DMS153 (cell line): ENCODE results near the gene FAM241A.
"Not testable (repeated sequence)": the region's sequence is repeated elsewhere in the genome, so short reads cannot be mapped to it uniquely, and the experiment has no call there.

Experiments
- DNase-seq: peaks from one replicate; lab custom pipeline; 2025; lab: John Stamatoyannopoulos, UW

FAM241A gene

DNA sequence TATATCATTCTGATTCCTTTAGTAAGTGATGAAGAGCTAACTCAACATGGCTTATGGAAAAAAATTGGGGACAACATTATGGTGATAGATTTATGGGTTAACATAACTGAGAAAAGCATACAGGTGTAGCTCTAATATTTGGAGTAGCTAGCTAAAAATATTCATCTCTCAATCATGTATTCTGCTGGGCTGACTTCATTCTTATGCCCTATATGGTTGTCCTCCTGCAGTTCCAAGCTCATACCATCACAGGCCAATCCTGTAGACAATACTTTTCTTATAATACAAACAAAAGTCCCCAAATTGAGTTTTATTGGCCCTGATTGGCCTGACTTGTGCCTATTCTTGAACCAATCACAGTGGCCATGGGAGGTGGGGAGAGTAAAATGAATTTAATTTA lies 6.7 kb upstream of the FAM241A start:
- no peak for DNase-seq

DNA sequence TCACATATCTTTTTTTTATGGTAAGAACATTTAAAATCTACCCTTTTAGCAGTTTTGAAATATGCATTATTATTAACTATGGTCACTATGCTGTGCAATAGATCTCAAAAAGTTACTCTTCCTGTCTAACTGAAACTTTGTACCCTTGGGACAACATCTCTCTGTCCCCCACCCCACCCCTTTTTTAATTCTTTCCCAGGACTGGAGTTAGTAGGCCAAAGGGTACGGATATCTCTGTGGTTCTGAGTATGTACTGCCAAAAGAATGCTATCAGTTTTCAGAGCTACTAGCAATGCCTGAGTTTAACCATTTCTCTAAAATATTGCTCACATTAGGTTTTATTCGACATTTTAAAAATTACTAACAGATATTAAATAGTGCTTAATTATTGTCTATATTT lies 4.7 kb upstream of the FAM241A start:
- no peak for DNase-seq

DNA sequence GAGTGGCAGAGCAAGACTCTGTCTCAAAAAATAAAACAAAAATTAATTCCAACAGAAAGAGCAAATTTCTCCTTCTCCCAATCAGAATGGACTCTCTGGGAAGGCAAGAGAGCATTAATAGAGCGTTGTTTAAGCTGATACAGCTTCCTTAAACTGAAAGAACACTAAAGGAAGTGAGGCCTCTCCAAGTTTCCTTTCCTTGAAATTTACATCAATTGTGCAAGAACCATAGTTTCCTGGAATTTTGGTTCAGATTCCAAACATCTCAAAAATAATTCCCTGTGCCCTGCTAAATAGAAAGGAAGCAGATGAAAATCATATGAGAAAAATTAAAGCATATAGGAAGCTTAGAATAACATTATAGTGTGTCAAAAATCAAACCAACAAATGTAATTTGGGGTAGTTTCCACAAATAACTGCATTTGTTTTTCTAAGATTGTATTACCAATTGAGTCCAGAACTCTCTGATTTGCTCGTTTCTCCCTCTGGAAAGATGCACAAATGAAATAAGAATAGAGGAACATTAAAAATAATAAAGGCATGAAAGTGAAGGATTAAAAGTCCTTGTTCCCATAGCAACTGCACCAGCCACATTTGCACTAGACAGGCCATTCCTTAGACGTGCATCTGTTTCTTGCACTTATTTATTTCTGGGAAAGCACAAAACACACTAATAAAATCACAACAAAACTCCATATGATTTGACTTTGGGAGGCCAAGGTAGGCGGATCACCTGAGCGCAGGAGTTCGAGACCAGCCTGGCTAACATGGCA lies 3.7 kb upstream of the FAM241A start:
- no peak for DNase-seq

DNA sequence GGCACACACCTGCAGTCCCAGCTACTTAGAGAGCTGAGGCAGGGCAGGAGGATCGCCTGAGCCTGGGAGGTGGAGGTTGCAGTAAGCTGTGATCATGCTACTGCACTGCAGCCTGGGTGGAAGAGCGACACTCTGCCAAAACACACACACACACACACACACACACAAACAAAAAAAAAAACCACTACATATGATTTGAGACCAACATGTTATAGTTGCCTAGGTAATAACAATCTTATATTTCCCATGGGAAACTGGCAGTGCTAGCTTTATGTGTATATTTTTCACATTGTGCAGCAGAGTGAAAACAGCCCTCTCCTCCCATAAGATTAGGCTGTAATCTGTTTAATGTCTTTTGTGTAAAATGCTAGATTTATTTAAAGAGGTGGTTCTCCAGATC lies 3.1 kb upstream of the FAM241A start:
- no peak for DNase-seq

DNA sequence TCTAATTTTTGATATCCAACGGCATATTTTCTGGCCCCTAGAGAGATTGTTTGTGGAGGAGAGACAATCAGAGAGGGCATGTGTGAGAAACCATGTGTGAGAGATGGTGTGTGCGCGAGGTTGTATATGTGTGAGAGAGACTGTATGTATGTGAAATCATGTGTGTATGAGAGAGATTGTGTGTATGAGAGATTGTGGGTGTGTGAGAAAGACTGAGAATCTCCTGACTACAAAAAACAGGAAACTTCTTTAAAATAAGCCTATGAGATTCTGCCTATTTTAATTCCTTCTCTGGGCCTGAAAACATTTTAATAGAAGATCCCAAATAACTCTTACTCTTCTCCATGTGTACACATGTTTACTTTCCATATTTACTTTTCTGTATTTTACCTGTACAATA lies 1.5 kb upstream of the FAM241A start:
- no peak for DNase-seq

DNA sequence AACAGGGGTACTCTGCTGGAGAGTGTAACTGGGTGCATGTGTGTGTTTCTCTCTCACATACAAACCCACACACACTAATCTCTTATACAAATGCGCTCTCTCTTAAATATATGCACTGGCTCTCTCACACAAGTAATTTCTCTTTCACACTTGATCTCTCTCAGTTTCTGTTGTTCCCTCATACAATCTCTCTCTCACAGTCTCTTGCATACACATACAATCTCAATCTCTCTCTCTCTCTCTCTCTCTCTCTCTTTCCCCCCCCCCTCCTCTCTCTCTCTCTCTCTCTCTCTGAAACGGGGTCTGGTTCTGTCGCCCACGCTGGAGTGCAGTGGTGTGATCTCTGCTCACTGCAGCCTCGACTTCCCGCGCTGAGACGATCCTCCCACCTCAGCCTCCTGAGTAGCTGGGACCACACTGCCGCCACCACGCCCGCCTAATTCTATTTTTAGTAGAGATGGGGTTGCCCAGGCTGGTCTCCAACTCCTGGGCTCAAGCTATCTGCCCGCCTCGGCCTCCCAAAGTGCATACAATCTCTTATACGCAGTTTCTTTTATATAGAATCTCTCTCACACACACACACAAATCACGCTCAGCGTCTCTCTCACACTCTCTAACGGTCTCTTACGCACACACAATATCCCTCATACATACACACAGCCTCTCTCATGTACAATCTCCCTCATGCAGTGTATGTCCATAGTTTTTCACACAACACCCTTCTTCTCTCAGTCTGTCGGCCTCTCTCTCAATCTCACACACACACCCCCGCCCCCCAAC lies 518 bp upstream of the FAM241A start:
- no peak for DNase-seq

DNA sequence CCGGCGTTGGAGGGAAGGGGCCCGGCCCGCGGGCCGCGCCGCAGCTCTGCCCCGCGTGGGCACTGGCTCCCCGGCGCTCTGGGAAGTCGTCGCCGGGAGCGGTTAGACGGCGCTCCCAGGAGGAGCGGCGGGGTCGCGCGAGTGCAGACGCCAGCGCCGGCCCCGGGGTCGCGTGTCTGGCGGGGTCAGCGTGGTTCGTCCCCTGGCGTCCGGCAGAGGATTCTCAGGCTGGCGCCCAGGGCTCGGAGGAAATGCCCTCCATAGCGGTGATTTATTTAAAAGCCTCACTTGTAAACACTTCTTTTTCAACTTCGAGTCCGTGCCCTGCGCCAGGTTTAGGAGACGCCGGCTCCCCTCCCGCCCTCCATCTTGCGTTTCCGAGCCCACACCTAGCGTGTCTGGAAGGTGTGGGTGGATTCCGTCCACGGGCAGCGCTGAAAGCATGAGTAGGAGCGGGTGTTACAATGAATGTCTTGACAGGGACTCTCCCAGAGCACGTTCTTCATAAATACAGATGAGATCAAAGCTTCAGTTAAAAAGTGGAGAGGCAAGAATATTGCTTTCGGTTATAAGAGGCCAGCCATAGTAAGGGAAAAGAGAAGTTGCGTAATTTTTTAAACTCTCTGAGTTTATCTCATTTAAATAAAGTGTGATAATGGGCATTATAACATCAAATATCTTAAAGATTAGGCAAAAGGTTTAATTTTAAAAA lies 692 bp downstream of the FAM241A start:
- DNase-seq: no peak

DNA sequence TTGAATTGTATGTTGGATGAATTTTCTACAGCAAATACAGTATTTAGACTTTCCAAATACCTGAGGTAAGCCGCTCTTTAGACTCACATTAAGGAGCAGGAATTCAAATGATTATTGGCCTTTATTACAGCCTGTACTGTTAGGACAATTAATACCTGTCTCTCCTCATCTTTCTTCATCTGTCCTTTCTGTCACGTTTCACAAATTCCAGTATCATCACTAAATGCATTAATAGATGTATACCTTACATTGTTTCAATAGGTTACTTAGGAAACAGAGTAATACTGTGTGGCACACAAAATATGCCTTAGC lies 1.2 kb downstream of the FAM241A start:
- no peak for DNase-seq

DNA sequence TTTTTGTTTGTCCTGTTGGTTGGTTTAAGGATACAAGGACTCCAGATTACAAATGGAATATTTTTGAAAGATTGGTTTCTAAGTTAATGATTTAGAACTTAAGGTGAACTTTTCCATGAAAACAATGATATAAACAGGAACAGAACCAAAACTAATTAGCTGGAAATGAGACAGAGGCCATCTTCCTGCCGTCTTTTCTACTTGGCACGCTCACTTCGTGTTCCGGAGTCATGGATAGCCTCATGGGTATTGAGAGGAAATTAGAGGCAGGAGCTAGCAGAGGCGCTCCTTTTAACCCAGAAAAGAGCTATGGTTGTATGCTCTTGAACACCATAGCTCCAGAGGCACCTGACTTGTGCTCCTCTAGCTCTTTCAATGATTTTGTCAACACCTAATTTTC lies 2.4 kb downstream of the FAM241A start:
- DNase-seq: no peak

DNA sequence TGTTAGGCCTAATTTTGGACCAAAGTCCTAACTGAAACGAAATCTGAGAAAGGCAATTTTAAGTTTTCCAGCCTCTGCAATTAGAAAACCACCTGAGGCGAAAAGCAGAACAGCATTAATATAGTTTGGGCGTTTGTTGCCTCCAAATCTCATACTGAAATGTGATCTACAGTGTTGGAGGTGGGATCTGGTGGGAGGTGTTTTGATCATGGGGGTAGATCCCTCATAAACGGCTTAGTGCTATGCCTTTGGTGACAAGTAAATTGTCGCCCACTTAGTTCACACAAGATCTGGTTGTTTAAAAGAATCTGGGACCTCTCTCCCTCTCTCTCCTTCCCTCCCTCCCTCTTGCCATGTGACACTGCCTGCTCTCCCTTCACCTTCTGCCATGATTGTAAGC lies 5.7 kb downstream of the FAM241A start:
- no peak for DNase-seq

DNA sequence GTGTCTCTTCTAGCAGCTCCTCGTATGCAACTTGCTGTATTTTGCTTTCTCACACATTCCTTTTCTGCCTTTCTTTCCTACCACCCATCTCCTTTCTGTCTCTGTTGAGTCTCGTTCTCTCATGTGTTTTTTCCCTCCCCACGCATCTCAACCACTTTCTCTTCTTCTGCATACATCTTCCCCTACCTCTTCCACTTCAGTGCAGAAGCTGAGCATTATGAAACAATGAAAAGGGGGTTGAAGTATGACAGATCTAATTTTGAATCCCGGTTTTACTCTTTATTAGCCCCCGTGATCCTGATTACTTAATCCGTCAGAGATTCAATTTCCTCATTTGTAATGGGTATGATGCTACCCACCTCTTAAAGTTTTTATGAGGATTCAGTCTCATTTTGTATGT lies 7.3 kb downstream of the FAM241A start:
- DNase-seq: no peak

DNA sequence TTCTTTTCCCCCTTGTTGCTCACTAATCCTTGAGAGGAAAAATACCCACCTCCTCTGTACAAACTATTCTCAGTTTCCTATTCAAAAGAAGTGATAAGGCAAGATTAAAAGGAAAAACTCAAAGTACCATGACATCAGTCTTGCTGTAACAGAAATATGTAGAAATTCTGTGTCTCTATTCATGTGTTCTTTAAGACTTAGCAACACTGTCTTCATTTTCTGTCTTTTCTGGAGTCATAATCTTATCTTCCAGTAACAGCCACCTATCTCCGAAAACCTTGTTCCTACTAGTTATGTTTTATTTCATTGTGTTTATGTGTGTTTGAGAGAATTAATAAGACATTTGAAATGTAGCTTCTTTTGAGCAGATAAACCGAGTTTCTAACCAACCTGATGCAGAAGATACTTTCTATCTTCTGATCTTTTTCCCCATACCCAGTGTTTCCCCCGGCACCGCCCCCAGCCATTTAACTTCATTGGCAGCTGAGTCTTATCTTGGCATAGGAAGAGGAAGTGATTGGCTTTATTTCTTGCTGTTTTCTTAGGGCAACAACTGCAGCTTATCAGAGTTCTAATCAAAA lies 8.0 kb downstream of the FAM241A start:
- no peak for DNase-seq

DNA sequence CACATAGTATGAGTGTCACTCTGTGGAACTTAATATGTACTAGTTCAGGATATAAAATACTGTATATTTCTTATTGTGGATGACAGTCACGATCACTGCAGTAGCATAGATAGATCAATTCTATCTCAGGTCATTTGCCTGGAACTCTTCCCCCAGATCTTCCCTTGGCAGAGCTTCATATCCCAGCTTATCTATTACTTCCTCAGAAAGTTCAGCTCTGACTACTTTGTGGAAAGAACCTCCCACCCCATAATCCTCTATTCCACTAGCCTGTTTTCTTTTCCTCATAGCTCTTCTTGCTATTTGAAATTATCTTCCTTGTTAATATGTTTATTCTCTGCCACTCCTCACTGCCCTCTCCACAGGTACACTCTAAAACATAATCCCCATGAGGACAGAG lies 10.9 kb downstream of the FAM241A start:
- DNase-seq: no peak

DNA sequence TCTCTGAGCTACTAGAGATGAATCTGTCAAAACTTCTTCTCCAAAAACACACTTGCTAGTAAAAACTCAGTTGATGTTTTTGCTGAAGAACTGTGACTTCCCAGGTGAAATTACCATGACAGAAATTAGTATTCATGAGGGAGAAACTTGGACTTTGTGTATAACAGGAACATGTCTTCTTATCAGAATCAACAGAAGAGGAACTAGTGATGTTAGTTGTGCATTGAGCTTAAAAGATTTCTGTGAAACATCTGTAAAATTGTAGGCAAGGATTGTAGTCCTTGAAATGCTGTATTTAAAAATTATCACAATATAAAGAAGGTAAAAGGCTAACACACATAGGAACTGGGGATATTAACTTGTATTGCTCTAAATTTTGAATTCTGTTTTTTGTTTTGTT lies 11.3 kb downstream of the FAM241A start:
- DNase-seq: no peak

DNA sequence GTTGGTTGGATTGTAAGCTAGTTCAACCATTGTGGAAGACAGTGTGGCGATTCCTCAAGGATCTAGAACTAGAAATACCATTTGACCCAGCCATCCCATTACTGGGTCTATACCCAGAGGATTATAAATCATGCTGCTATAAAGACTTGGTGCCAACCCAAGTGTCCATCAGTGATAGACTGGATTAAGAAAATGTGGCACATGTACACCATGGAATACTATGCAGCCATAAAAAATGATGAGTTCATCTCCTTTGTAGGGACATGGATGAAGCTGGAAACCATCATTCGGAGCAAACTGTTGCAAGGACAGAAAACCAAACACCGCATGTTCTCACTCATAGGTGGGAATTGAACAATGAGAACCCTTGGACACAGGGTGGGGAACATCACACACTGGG lies 18.5 kb downstream of the FAM241A start:
- DNase-seq: not testable (repeated sequence)

DNA sequence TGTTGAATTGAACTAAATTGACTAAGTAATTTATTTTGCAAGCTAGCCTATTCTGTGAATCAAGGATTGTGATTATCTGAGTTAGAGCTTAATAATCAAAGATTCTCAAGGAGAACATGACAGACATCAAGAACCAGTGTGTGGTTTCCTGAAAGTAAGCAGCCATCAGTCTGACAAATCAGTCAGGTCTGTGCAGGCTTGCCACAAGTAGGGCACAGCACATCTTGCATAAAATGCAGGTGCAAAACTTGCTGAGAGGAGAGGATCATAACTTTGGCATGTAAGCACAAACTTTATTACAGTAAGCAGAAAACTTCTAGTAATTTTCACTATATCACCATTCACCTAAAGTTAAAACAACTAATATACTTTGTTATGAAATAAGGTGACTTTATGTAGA lies 22.5 kb downstream of the FAM241A start:
- no peak for DNase-seq

DNA sequence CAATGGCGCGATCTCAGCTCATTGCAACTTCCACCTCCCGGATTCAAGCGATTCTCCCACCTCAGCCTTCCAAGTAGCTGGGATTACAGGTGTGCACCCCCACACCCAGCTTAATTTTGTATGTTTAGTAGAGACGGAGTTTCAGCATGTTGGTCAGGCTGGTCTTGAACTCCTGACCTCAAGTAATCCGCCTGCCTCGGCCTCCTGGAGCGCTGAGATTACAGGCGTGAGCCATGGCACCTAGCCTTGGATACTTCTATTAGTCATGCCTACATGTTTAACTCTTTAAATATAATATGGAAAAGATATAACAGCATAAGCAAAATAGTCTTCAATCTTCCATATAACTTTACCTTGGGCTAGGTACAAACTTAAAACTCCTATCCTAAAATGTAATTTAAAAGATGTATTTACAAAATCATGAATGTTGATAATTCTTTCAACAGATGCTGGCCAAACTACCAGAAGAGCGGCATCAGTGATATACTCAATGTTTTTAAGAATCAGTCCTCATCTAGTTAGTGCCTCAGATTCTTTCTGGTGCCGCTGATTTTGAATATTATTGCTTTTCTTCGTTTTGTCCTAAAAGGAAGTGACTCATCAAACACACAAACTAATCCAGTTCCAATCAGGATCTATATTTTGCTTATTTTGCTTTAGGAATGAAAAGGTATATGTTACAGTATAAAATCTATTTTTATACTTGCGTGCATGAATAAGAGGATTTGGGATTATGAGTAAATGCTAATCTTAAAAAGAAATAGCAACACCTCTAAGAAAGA lies 23.7 kb downstream of the FAM241A start:
- DNase-seq: no peak

DNA sequence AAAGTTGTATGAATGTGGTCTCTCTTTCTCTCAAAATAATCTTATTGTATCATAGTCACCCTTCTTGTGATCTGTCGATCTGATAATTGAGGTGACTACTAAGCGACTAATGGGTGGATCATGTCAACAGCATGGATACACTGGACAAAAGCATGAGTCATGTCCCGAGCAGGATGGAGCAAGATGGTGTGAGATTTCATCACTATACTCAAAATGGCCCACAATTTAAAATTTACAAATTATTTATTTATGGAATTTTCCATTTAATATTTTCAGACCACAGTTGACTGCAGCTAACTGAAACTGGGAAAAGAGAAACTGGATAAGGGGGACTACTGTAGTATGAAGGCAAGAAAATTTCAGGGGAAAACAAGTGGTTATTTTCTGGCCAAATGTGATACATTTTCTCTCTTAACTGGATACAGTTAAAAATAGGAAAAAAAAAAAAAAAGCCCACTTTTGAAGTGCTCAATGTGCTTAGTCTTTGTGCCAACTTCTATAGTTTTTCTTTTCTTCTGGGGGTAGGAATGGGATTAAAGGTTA lies 25.3 kb downstream of the FAM241A start:
- no peak for DNase-seq

DNA sequence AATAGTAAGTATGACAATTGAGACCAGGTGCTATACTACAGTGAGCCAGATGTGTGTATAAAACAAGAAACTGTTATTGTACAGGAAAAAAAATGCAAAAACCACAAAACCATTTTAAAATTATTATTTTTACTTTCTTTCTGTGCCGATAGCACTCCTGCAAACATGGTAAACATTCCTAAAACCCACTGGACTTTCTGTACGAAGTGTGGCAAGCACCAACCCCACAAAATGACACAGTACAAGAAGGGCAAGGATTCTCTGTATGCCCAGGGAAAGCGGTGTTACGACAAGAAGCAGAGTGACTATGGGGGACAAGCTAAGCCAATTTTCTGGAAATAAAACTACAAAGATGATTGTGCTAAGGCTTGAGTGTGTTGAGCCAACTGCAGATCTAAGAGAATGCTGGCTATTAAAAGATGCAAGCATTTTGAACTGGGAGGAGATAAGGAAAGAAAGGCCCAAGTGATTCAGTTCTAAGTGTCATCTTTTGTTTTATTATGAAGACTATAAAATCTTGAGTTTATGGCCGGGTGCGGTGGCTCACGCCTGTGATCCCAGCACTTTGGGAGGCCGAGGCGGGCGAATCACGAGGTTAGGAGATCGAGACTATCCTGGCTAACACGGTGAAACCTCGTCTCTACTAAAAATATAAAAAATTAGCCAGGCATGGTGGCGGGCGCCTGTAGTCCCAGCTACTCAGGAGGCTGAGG lies 26.0 kb downstream of the FAM241A start:
- DNase-seq: not testable (repeated sequence)

DNA sequence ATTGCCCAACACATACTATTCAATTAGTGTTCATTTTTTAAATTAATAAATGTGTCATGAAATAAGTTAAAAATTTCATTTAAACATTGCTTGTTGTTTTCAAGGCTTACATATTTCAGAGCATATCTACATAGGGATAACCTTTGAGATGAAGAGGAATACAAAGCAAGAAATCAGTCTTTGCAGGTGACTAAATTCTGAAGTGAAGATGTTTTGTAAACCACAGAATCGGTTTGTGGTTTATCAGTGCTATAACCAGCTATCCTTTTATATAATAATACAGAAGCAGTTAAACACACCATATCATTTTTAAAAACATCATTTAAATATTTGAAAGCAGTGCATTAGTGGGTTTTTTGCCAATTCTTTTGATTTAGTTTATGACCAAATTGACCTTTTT lies 26.9 kb downstream of the FAM241A start:
- DNase-seq: no peak
